HFFc6 (cell line): ENCODE data around the gene IFNA4. TPM values are rescaled to one million over a fixed set of nuclear protein-coding genes. Genes with fewer than 3 reads are reported as not detected.

ENCODE experiments used
- DNase-seq: peaks from one replicate; pipeline ENCODE4 v3.0.0-alpha.2; 2018
- H3K27ac Mint-ChIP-seq: 2 replicates; pipeline ENCODE4 v1.8.0; 2020; ENCODE audit warnings: mild to moderate bottlenecking, mixed read lengths
- H3K27me3 Mint-ChIP-seq: 2 replicates; pipeline ENCODE4 v1.8.0; 2021; ENCODE audit warnings: mild to moderate bottlenecking, moderate library complexity, mixed read lengths; ENCODE audit not compliant: insufficient read depth
- H3K36me3 Mint-ChIP-seq: 2 replicates; pipeline ENCODE4 v1.8.0; 2021; ENCODE audit warnings: low read depth, mixed read lengths
- H3K4me1 Mint-ChIP-seq: 2 replicates; pipeline ENCODE4 v1.8.0; 2020; ENCODE audit warnings: low read depth, mixed read lengths
- H3K4me3 Mint-ChIP-seq: 2 replicates; pipeline ENCODE4 v1.8.0; 2020; ENCODE audit warnings: mild to moderate bottlenecking, moderate library complexity, mixed read lengths
- H3K9me3 Mint-ChIP-seq: 2 replicates; pipeline ENCODE4 v1.8.0; 2020; ENCODE audit warnings: mild to moderate bottlenecking, mixed read lengths
- total RNA-seq, 6 experiments: library from RNA; stranded (reverse); fragmentation: NEBNext Ultra II Directional; extraction: Animal tissue kit (Norgen Biotek cat#: 25700); gene quantifications; 2 replicates in 1 of 6; 3 replicates in 5 of 6; pipeline ENCODE4 v1.2.3, GENCODE V29; 2021
- TF ChIP-seq, protein P1 (sequence below): fragments of 200-600 bp; sonication (generic); IDR thresholded peaks from 2 replicates; pipeline ENCODE4 v1.5.0; 2021; ENCODE audit warnings: antibody characterized with exemption, mild to moderate bottlenecking

IFNA4 gene
- total RNA-seq, 6 experiments from 2014 or later: not detected

DNA sequence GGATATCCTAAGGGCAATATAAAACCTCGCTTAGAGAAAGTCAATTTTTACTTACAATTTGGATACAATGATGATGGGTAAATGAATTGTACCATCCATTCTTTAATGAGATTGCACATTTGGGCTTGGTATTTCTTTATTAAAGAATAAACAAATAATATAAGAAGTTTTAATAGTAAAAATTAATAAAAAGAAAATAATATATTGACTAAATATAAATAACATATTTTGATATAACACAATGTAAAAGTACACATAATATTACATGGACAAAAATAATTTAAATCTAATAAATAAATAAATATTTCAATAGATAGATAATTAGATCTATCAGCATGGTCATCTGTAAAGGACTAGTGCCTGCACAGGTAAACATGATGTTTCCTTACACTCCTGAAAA, 21.9 kb downstream of the IFNA4 start:
- no peak for DNase-seq
- H3K36me3 Mint-ChIP-seq: no peaks in the 10 kb centered on the region
- H3K9me3 Mint-ChIP-seq: no peaks in the 10 kb centered on the region
- H3K4me1 Mint-ChIP-seq: no peaks in the 10 kb centered on the region
- peaks cover 5% of the 10 kb centered on the region for H3K27me3 Mint-ChIP-seq
- H3K4me3 Mint-ChIP-seq: no peak overlapping the region
- TF ChIP-seq, protein P1, sequence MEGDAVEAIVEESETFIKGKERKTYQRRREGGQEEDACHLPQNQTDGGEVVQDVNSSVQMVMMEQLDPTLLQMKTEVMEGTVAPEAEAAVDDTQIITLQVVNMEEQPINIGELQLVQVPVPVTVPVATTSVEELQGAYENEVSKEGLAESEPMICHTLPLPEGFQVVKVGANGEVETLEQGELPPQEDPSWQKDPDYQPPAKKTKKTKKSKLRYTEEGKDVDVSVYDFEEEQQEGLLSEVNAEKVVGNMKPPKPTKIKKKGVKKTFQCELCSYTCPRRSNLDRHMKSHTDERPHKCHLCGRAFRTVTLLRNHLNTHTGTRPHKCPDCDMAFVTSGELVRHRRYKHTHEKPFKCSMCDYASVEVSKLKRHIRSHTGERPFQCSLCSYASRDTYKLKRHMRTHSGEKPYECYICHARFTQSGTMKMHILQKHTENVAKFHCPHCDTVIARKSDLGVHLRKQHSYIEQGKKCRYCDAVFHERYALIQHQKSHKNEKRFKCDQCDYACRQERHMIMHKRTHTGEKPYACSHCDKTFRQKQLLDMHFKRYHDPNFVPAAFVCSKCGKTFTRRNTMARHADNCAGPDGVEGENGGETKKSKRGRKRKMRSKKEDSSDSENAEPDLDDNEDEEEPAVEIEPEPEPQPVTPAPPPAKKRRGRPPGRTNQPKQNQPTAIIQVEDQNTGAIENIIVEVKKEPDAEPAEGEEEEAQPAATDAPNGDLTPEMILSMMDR: no peak
- no peak overlapping the region for H3K27ac Mint-ChIP-seq

DNA sequence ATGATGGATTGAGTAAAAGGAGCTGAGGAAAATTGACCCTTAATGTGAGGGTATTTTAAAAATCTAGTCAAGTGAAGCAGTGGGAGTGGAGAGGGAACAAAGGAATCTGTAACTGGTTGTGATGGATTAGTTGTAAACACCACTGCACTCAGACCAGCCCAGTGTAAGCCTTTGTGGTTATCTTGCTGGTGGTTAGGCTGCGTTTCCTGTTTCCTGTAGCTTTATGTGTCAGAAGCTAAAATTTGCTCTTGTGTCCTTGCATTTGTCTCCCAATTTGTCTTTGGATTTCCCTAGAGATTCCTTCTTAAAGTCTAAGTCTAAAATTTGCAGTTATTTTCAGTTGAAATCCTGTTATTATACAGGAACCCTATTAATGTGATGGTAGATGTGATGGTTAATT, 27.2 kb downstream of the IFNA4 start:
- Mint-ChIP-seq H3K9me3 (no peaks in the 10 kb centered on the region), H3K27me3 (peaks cover 4% of the 10 kb centered on the region), H3K36me3 (no peaks in the 10 kb centered on the region), H3K4me1 (peaks cover 3% of the 10 kb centered on the region; the same call in 1 of the 2 replicates), H3K4me3 (no peak overlapping the region), H3K27ac (no peak overlapping the region)
- no peak for DNase-seq
- TF ChIP-seq, protein P1: no peak

DNA sequence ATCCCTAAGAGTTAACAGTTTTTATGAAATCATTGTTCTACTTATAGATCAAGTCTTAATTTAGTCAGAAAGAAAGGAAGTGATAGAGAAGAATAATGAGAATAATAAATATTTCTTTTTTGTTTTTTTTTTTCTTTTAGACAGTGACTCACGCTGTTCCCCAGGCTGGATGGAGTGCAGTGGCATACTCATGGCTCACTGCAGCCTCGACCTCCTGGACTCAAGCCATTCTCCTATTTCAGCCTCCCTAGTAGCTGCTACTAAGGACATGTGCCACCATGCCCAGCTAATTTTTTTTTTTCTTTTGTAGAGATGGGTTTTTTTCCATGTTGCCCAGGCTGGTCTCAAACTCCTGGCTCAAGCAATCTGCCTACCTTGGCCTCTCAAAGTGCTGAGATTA, 31.9 kb downstream of the IFNA4 start:
- Mint-ChIP-seq H3K27ac (no peak overlapping the region), H3K4me1 (peaks cover 10% of the 10 kb centered on the region; the same call in 1 of the 2 replicates), H3K27me3 (no peaks in the 10 kb centered on the region; the same call in 1 of the 2 replicates), H3K36me3 (no peaks in the 10 kb centered on the region), H3K4me3 (peak overlapping the region; percentile 48; the same call in 1 of the 2 replicates), H3K9me3 (no peaks in the 10 kb centered on the region)
- no peak for DNase-seq
- TF ChIP-seq, protein P1: no peak

DNA sequence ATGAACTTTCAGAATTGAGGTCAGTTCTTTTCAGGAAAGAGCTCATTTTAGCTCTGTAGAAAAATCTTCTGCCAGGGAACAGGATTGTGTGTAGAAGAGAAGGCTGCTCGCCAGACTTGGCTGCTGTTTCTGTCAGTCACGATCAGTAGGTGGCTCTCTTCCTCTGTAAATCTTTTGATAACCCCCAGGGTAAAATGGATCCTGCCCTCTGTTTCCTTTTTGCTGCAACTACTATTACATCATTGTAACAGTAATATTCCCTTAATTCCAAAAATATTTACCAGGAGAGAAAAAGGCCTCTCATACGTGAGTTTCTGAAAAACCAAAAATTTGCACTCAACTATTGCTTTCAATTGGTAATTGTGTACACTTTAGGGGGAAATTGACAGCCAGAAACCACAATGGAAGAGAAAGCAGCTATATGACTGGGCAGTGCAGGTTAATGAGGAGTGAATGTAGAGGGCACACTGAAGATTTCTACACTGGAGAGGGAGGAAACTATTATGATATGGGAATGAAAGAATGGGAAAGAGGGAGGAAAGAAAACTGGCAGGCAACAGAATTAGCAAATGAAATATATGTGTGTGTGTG, 33.3 kb downstream of the IFNA4 start:
- TF ChIP-seq, protein P1: peak; percentile 28; the same call in 1 of the 2 replicates
- Mint-ChIP-seq H3K4me1 (peaks cover 10% of the 10 kb centered on the region; the same call in 1 of the 2 replicates), H3K27me3 (peaks cover 4% of the 10 kb centered on the region), H3K27ac (no peak overlapping the region), H3K9me3 (no peaks in the 10 kb centered on the region), H3K4me3 (no peak overlapping the region), H3K36me3 (no peaks in the 10 kb centered on the region)
- DNase-seq: no peak

DNA sequence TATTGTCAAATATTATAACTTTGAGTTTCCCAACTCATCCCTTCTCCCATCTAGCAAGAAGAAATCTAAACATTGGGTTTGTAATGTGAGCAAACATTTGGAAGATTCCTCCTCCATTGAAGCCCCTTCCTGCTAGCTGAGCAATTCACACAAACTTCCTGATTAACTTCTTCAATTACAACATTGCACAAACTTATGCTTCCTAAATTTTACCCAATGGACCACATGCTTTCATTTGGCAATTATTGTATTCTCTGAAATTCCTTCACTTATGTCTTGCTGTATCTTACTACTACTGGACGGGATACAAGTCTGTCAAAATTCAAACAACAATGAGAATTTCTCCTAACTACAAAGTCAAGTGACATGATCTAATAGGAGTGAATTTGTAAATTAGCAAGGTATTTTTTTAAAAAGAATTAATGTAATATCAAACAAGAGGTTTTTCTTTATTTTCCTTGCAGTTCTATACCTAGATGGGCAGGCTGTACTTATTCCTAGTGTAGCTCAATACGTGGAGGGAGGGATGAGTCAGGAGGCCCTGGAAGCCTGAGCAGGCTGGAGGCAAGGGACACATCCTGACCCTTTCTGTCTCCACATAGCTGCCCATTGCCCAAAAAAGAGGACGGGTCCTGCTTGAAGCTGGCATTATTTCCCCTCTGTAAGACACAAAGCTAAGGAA, 33.9 kb downstream of the IFNA4 start:
- H3K36me3 Mint-ChIP-seq: no peaks in the 10 kb centered on the region
- no peak overlapping the region for H3K4me3 Mint-ChIP-seq
- peaks cover 4% of the 10 kb centered on the region for H3K27me3 Mint-ChIP-seq
- H3K27ac Mint-ChIP-seq: no peak overlapping the region
- DNase-seq: no peak
- H3K4me1 Mint-ChIP-seq: peaks cover 10% of the 10 kb centered on the region; the same call in 1 of the 2 replicates
- TF ChIP-seq, protein P1: no peak
- no peaks in the 10 kb centered on the region for H3K9me3 Mint-ChIP-seq
